Keratinocyte (primary cell): ENCODE data around the gene ARL13A.

Experiments
- CTCF ChIP-seq, 3 experiments: IDR thresholded peaks in 1 of 3; conservative IDR thresholded peaks in 1 of 3; optimal IDR thresholded peaks in 1 of 3; 2 replicates in 2 of 3; 3 replicates in 1 of 3; pipeline versions ENCODE3 to v1.5.1; 2011; ENCODE audit warnings: low read length in 3 of 3, mild to moderate bottlenecking in 3 of 3, moderate library complexity in 2 of 3, control low read depth in 1 of 3, inconsistent platforms in 1 of 3; ENCODE audit not compliant: insufficient read depth in 2 of 3; ENCODE audit errors: extremely low read depth in 1 of 3
- EZH2 ChIP-seq: IDR thresholded peaks from one replicate; pipeline ENCODE4 v1.6.1; 2012; ENCODE audit warnings: inconsistent platforms, mild to moderate bottlenecking, low read length, moderate library complexity

GRCh38 chrX:100935767-100936166, 33.7 kb upstream of the ARL13A start:
- no peak for TF ChIP-seq CTCF (optimal IDR thresholded peaks at IDR 0.05 in 1 of 3, IDR thresholded peaks at IDR 0.05 in 1 of 3, conservative IDR thresholded peaks at IDR 0.05 in 1 of 3; ENCODE audit: extremely low read depth in 1 of 3, insufficient read depth in 2 of 3, low read length in 3 of 3)
- TF ChIP-seq EZH2 = no peak
